ENCODE measurements around the gene DDX31.

Gene DDX31

DNA sequence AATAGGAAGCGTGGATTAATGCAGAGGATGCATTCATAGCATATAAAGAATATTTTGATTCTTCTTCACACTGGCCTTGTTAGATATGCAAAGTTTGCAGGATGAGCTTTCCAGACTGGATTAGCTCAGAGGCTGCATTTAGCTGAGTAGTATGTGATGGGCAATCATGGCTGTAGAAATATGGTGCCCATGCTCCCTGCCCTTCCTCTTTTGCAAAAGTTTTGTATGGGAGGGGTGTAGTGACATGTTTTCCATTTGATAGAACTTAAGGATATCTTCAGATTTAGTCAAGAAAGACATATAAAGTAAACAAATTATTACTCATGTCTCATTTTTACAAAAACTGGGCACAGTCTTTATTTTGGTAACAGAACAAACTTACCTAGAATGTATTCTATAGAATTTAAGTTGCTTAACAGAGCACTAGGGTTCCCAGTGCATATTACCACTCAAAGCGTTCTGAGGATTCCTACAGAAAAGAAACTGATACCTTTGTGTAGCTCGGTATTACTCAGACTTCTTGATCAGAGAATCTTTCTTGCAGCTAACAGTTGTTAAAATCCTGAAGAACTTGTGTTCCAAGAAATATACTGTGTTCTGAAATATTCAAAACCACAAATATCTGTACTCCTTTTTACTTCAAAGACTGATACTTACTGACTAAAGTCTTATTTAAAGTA lies 10.3 kb upstream of the DDX31 start:
- no peak overlapping the region for H3K4me3 ChIP-seq (ENCODE audit: low read length)
- DNase-seq (ENCODE audit: low read depth, low spot score) = no peak

DNA sequence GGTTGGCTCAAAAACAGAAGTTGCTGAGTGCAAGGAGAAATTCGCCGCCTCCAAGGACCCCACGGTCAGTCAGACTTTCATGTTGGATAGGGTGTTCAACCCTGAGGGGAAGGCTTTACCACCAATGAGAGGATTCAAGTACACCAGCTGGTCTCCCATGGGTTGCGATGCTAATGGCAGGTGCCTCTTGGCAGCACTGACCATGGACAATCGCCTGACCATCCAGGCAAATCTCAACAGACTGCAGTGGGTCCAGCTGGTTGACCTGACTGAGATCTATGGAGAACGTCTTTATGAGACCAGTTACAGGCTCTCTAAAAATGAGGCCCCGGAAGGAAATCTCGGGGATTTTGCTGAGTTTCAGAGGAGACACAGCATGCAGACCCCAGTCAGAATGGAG lies 8.2 kb upstream of the DDX31 start:
- no peak overlapping the region for H3K4me3 ChIP-seq (ENCODE audit: low read length)

DNA sequence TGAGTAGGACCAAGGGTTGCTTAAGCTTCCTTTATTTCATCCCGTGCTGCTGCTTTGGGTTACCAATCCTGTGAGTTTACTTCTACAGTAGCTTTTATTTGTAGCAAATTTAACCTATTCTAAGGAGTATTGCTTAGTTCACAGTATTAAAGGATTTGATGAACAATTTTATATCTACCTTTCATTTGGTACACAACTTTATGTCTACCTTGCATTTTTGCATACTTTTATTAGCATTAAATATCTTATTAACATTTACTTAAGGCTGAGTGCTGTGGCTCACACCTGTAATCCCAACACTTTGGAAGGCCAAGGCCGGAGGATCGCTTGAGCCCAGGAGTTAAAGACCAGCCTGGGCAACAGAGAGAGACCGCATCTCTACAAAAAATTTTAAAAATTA lies 4.7 kb upstream of the DDX31 start:
- no peak for DNase-seq (ENCODE audit: low read depth, low spot score)

More for the DNA sequence above, 8.2 kb upstream of the DDX31 start:
- DNase-seq (ENCODE audit: low read depth, low spot score) = no peak

DNA sequence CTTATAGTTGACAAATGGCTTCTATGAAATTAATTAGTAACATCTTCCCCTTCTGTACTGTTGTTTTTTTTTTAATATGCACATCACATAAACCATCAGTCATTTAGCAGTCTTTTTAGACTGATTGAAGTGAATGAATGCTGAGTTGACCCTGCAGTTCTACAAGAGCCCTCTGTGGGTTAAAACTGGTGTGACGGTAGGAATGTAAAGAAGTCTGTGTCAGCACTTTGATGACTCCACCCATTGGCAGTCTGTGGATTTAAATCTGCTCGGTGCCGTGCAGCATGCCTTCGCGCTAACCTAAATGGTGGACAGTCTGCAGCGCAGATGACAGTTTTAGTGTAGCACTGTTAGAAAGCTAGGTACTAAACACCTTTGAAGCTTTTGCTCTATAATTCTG lies 3.6 kb upstream of the DDX31 start:
- no peak overlapping the region for H3K4me3 ChIP-seq (ENCODE audit: low read length)
- DNase-seq (ENCODE audit: low read depth, low spot score) = peak; percentile 74

More for the DNA sequence above, 4.7 kb upstream of the DDX31 start:
- no peak overlapping the region for H3K4me3 ChIP-seq (ENCODE audit: low read length)

DNA sequence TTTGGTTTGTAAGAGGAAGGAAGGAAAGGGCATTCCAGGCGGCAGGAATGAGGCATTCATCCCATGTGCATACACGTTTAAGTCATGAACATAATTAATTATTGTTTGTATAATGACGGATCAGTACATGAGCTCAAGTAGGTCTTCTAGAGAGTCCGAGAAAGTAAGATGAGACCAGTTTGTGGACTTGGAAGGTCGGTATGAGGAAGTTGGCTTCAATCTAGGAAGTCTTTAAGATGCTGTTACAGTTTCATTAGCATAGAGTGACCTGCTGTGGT lies 2.6 kb upstream of the DDX31 start:
- DNase-seq (ENCODE audit: low read depth, low spot score) = no peak
- H3K4me3 ChIP-seq (ENCODE audit: low read length) = no peak overlapping the region

DNA sequence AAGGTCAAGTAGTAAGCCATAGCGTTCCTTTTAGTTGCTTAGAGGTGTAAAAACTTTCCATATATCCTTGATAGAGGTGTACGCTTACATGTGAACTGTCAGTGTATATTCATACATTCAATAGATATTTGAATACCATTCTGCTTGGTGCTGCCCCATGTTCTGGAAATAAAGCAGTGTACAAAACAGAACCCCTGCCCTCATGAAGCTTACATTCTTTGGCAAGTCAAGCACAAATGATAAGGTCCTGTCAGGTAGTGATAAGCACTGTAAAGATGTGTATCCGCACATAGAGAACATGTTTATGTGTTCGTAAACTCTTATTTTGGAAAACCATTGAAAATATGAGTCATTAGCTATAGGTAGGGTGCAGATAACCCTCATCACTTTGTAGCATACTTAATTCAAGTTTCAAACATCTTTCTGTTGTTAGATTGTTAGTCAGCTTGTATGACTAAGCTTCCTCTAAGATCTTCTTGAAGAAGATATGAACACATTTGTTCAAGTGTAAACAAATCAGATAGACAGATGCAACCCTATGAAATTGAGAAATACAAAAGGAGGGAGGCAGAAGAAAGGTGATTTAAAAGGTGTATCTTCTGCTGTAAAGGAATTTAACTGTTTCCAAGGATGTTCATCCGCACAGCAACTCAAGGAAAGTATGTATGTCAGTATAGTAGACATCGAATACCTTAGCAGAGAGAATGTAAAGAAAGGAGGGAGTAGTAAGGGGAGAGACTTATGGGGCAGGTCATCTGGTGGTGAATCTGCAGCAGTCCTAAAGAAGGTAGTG lies 2.0 kb upstream of the DDX31 start:
- peak overlapping the region; percentile 97 for H3K4me3 ChIP-seq (ENCODE audit: low read length)
- no peak for DNase-seq (ENCODE audit: low read depth, low spot score)

DNA sequence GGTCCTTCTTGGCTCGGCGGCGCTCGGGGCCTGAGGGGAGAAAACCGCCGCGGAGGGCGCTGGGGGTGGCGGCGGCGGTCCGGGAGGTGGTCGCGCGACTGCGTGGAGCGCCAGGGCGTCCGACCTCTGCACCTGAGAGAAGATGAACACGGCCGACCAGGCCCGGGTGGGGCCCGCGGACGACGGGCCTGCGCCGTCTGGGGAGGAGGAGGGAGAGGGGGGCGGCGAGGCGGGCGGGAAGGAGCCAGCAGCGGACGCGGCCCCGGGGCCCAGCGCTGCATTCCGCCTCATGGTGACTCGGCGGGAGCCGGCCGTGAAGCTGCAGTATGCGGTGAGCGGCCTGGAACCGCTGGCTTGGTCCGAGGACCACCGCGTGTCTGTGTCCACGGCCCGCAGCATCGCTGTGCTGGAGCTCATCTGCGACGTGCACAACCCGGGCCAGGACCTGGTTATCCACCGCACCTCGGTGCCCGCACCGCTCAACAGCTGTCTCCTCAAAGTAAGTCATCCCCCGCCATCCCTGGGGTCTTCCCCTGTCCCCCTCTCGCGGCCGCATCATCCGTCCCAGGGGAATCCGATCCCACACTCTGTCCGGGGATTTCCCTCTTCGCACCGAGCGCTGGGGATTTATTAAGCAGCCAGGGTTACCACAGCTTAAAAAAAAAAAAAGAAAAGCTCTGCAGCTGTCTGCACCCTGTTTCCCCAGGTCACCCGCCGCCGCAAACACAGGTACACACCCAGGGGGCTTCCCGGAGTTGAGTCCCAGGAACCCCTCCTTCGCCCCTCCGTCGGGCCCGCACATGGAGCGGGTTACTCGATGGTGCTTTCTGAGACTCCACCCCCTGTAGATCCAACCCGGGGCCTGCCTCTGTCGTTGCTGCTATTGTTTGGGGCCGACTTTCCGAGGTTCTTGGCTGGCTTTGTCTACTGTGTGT lies 941 bp upstream of the DDX31 start, which contains the start of gene GTF3C4:
Gene GTF3C4, plus strand, starts transcription at position 8 of the 935 bp plus-strand sequence. Its CDS starts 135 bp downstream, at position 143.
- H3K4me3 ChIP-seq (ENCODE audit: low read length) = peak within 1 kb of the TSS; percentile 97
- no peak for DNase-seq (ENCODE audit: low read depth, low spot score)

DNA sequence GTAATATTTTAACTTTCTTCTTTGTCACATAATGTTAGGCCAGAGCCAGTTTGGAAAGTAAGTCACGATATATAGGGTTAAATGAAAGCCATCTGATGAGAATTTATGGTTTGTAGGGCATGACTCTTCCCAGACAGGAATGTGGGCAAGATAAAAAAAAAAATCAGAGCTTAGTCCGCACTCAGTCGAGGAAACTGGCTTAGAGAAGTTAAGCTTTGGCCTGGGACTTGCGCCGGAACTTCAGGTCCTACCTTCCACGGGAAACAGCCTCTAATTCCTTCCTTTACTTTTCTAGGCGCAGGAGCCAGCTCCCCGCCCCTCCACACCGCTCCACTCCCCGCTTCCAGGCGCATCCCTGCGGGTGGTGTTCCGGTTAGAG lies 475 bp downstream of the DDX31 start:
- DNase-seq (ENCODE audit: low read depth, low spot score) = no peak
- H3K4me3 ChIP-seq (ENCODE audit: low read length) = peak overlapping the region; percentile 97

DNA sequence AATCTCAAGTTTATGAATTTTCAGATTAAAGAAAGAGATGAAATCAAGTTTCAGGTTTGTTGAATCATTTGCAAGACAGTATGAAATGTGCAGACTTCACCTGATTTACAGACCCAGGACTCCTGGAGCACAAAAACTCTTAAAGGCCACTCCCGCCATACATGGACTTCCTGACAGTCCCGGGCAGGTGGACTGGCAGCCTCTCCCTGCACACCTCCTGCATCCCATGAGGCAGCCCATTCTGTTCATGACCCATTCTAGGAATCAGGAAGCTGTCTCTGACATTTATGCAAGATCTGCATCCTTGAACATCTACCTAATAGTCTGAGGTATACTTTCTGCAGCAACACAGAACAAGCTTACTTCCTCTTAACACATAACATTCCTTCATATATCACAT lies 5.9 kb downstream of the DDX31 start:
- DNase-seq (ENCODE audit: low read depth, low spot score) = no peak
- H3K4me3 ChIP-seq (ENCODE audit: low read length) = no peak overlapping the region

DNA sequence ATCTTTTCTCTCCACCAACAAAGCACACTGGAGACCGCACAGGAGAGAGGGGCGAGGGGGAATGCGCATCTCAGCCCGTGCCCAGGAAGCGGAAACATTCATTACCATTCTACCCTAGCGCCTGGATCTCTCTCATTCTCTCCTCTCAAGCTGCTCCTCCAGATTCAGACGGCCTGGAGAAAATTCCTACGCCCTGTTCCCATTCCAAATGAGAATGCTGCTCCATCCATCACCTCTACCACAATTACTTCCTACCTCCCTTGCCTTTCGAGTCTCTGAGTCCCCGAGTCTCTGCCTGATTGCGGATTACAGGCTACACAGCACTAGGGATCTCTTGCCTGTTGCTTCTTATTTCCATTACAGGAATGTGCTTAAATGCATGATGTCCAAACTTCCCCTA lies 6.7 kb downstream of the DDX31 start:
- H3K4me3 ChIP-seq (ENCODE audit: low read length) = no peak overlapping the region
- DNase-seq (ENCODE audit: low read depth, low spot score) = no peak

DNA sequence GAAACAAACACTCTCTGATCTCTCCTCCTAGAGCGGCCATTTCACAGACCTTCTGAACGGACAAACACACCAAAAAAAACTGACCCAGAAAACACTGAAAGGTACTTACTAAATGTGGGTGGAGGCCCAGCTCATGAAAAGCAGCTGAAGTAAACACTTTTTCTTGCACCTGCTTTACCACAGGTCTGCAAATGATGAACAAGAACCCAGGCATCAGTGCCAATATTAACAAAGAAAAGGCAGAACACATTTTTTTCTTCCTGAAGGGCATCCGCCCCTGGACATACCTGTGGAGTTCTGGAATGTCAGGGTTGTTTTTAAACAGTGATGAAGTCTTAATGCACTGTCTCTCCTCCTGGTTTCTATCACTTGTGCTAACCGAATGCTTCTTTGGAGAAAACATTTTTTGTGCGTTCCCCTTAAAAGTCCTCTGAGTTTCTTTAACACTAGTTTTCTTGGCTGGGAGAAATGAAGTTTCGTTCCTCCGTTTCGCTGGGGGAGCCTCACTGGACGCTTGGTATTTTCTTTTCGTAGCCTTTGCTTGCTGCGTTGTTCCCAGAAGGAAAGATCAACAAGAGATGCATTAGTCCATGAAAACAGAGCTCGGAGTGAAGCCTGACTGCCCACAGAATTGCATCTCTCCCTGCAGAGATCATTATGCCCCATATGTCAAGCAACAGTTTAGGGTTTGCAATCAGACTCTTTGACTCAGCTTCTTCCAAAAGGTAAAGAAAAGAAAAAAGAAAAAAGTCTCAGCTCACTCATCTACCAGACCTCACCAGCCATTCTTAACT lies 7.4 kb downstream of the DDX31 start:
- H3K4me3 ChIP-seq (ENCODE audit: low read length) = no peak overlapping the region
- DNase-seq (ENCODE audit: low read depth, low spot score) = no peak

DNA sequence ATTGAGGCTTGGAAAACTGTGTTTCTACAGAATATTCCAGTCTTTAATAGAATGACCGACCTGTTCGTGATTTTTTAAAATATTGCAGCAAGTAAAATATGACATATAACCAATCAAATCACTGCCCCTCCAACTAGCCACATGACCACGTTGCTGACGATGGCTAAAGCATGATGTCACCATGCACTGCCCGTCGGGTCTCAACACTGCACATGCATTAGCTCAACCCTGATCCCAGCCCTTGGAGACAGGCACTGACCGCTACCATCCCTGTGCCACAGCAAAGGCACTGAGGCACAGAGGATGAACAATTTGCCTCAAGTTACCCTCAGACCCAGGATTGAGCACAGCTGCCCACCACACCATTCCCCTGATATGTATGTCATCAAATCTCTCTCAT lies 13.5 kb downstream of the DDX31 start:
- DNase-seq (ENCODE audit: low read depth, low spot score) = no peak
- H3K4me3 ChIP-seq (ENCODE audit: low read length) = no peak overlapping the region

DNA sequence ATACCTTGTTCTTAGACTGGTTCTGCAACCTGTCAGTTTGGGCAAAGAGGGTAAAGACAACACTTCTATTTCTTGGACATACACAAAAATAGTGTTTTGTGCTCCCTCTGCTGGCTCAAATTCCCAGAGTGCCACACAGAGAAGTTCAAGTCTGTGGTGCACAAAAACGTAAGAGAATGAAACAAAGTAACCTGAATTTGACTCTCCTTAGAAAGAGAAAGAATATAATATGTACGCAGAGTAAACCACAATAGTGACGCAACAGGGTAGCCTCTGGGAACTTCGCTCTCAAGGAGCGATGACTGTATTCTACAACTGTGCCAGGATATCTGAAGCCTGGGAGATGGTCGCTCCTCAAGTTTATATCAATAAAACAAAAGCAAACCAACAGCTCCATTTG lies 18.5 kb downstream of the DDX31 start:
- no peak overlapping the region for H3K4me3 ChIP-seq (ENCODE audit: low read length)
- no peak for DNase-seq (ENCODE audit: low read depth, low spot score)

DNA sequence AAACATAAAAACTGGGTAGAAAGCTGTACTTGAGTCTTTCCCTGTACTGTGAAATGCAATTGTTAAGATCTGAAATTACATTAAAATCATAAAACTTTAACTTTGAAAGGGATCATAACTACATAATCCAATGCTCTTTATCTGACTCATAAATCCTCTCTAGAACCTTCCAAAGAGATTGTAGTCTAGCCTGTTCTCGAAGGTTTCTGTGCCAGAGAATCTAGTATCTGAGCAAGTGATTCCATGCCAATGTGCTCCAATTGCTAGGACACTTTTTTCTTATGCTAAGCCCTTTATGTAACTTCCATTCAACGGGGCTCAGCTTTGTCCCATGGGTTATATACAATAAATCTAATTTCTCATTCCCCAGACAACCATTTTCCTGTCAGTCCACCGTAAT lies 21.1 kb downstream of the DDX31 start:
- DNase-seq (ENCODE audit: low read depth, low spot score) = no peak

DNA sequence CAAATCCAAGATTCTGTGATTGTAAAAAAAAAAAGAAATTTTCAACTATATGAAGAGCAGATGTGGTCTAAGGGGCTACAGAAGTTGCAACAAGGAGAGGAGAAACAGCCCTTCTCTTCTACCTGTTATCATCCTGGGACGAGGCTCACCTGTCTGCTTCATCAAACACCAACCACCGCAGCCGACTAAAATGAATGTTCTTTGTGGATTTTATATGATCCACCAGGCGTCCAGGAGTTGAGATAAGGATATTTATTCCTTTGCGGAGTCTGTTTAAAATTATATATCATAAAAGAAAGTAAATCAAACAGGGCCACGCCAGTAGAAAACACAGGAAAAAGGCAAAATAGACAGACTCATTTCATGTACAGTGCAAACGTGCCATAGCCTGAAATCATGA lies 21.5 kb downstream of the DDX31 start:
- H3K4me3 ChIP-seq (ENCODE audit: low read length) = no peak overlapping the region
- DNase-seq (ENCODE audit: low read depth, low spot score) = no peak

More for the DNA sequence above, 21.1 kb downstream of the DDX31 start:
- H3K4me3 ChIP-seq (ENCODE audit: low read length) = no peak overlapping the region

DNA sequence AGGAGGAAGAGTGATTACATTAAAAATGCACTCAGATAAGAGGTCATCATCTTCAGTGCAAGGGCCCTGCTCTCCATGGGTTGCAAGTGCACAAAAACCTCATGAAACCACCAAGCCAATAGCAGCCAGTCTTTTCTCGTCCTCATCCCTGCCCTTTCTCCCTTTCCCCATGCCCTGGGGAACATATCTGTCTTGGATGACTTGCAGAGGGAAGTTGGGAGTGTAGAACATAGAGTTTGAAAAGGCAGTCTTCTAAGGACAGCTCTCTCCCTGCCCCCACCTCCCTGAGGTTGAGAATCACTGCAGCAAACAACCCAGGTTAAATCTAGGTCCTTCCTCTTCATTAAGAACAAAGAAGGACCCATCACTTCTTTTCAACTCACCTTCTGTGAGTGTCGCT lies 22.0 kb downstream of the DDX31 start:
- DNase-seq (ENCODE audit: low read depth, low spot score) = no peak
- H3K4me3 ChIP-seq (ENCODE audit: low read length) = no peak overlapping the region

DNA sequence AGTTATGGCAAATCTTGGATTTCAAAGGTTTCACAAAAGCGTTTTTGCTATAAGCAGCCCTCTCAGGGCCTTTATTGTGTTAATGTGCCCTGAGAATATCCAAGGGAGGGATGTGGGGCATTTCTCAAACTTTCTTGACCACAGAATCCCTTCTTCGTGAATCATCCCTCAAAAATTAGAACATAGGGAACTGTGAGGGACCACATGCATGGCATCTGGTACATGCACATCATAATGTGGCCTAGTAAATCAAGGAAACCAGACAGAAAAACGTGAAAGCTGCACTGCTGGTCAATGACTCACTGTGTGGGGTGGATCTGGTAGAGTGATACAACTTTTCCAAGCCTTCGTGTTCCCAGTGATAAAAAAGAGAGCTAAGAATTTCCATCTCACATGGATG lies 22.4 kb downstream of the DDX31 start:
- no peak for DNase-seq (ENCODE audit: low read depth, low spot score)
- no peak overlapping the region for H3K4me3 ChIP-seq (ENCODE audit: low read length)

DNA sequence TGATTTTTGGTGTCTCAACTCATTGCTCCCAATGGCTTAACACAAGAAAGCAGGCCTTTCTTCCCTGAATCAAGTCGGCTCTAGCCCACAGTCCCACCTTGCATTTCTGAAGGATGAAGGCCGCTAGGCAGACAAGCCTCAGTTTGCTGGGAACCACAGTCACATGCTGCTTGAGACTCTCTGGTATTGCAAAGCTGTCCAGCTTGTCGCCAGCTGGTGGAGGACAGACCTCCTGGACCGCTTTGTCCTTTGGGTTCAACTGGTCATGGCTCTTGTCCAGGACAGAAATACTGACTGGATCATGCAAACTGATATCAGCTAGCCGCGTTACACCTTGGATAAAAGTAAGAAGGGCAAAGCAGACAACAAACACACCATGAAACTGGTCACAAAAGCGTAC lies 23.1 kb downstream of the DDX31 start:
- no peak for DNase-seq (ENCODE audit: low read depth, low spot score)

DNA sequence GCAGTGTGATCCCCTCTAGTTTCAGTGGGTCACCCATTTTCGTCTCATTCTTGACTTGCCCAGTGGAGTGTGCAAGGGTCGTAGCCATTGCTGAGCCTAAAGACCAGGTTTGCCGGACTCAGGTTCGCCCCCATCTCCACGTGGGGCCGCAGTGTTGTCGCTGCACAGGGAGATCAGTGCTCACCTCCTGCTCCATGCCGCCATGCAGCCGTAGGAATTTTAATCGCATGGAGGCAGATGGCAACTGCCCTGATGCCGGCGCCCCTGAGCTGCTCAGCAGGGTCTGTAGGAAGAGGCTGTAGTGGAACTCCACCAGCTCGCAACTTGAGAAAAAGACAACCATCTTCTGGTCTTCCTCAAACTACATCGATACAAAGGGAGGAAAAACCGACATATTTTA lies 24.1 kb downstream of the DDX31 start:
- H3K4me3 ChIP-seq (ENCODE audit: low read length) = no peak overlapping the region
- DNase-seq (ENCODE audit: low read depth, low spot score) = no peak

More for the DNA sequence above, 23.1 kb downstream of the DDX31 start:
- no peak overlapping the region for H3K4me3 ChIP-seq (ENCODE audit: low read length)

Measured in Jurkat, Clone E6-1 (cell line).